COLO829 (cell line): ENCODE results near the gene POC1A.

ENCODE experiments used
- DNase-seq: peaks from one replicate; pipeline ENCODE4 v3.0.0; 2012; ENCODE audit warnings: low spot score

POC1A gene

GRCh38 chr3:52150860-52151259 lies 3.4 kb downstream of the POC1A start:
- DNase-seq = no peak

GRCh38 chr3:52150357-52150756 lies 3.9 kb downstream of the POC1A start:
- DNase-seq = no peak

- DNase-seq = no peak
These were observed 4.5 kb downstream of the POC1A start for GRCh38 chr3:52149726-52150125.

- no peak for DNase-seq
These were observed 5.2 kb downstream of the POC1A start for GRCh38 chr3:52149021-52149420.

- no peak for DNase-seq
These were observed 6.4 kb downstream of the POC1A start for GRCh38 chr3:52147804-52148203.

GRCh38 chr3:52146811-52147210 lies 7.4 kb downstream of the POC1A start:
- DNase-seq = no peak

- no peak for DNase-seq
These were observed 8.0 kb downstream of the POC1A start for GRCh38 chr3:52146189-52146588.

- no peak for DNase-seq
These were observed 8.5 kb downstream of the POC1A start for GRCh38 chr3:52145736-52146110.

- no peak for DNase-seq
These were observed 9.2 kb downstream of the POC1A start for GRCh38 chr3:52144796-52145735.

GRCh38 chr3:52144034-52144795 lies 10.0 kb downstream of the POC1A start:
- peak; percentile 88 for DNase-seq

GRCh38 chr3:52143616-52144015 lies 10.6 kb downstream of the POC1A start:
- no peak for DNase-seq

- DNase-seq = no peak
These were observed 11.1 kb downstream of the POC1A start for GRCh38 chr3:52143156-52143555.

- no peak for DNase-seq
These were observed 12.5 kb downstream of the POC1A start for GRCh38 chr3:52141751-52142150.

- no peak for DNase-seq
These were observed 13.5 kb downstream of the POC1A start for GRCh38 chr3:52140769-52141168.

GRCh38 chr3:52140000-52140399 lies 14.2 kb downstream of the POC1A start:
- no peak for DNase-seq

- DNase-seq = no peak
These were observed 16.9 kb downstream of the POC1A start for GRCh38 chr3:52137311-52137710.

GRCh38 chr3:52136513-52136912 lies 17.7 kb downstream of the POC1A start:
- no peak for DNase-seq

GRCh38 chr3:52135332-52135731 lies 18.9 kb downstream of the POC1A start:
- no peak for DNase-seq

- no peak for DNase-seq
These were observed 19.5 kb downstream of the POC1A start for GRCh38 chr3:52134761-52135160.

GRCh38 chr3:52132930-52133329 lies 21.3 kb downstream of the POC1A start:
- DNase-seq = no peak

- no peak for DNase-seq
These were observed 22.2 kb downstream of the POC1A start for GRCh38 chr3:52132041-52132440.

- DNase-seq = no peak
These were observed 23.1 kb downstream of the POC1A start for GRCh38 chr3:52130966-52131622.
